GM21737 (cell line): ENCODE measurements around the gene GNG4.
"Not testable (repeated sequence)": the region's sequence is repeated elsewhere in the genome, so short reads cannot be mapped to it uniquely, and the experiment has no call there.

Experiments used
- ATAC-seq: cut with Tn5 transposase; IDR thresholded peaks from one replicate; pipeline ENCODE4 v1.9.1; 2021; ENCODE audit warnings: mild to moderate bottlenecking, moderate library complexity; ENCODE audit not compliant: unreplicated experiment

Gene GNG4

GRCh38 chr1:235586992-235587391 lies 62.6 kb downstream of the GNG4 start:
- ATAC-seq: no peak

- no peak for ATAC-seq
Observed at GRCh38 chr1:235586413-235586812, 63.2 kb downstream of the GNG4 start.

- no peak for ATAC-seq
Observed at GRCh38 chr1:235584973-235585372, 64.6 kb downstream of the GNG4 start.

GRCh38 chr1:235583511-235584001 lies 66.0 kb downstream of the GNG4 start:
- ATAC-seq: no peak

GRCh38 chr1:235582130-235582529 lies 67.5 kb downstream of the GNG4 start:
- no peak for ATAC-seq

GRCh38 chr1:235579891-235580290 lies 69.7 kb downstream of the GNG4 start:
- no peak for ATAC-seq

- no peak for ATAC-seq
Observed at GRCh38 chr1:235575597-235575996, 74.0 kb downstream of the GNG4 start.

- no peak for ATAC-seq
Observed at GRCh38 chr1:235573880-235574279, 75.7 kb downstream of the GNG4 start.

GRCh38 chr1:235572971-235573370 lies 76.6 kb downstream of the GNG4 start:
- ATAC-seq: not testable (repeated sequence)

GRCh38 chr1:235571482-235571881 lies 78.1 kb downstream of the GNG4 start:
- no peak for ATAC-seq

- peak; percentile 78 for ATAC-seq
Observed at GRCh38 chr1:235567812-235568503, 81.6 kb downstream of the GNG4 start.

GRCh38 chr1:235566084-235566483 lies 83.5 kb downstream of the GNG4 start:
- no peak for ATAC-seq

GRCh38 chr1:235563513-235564061 lies 86.0 kb downstream of the GNG4 start:
- no peak for ATAC-seq

GRCh38 chr1:235562589-235562988 lies 87.0 kb downstream of the GNG4 start:
- no peak for ATAC-seq

GRCh38 chr1:235558621-235559169 lies 90.9 kb downstream of the GNG4 start:
- no peak for ATAC-seq

GRCh38 chr1:235557495-235557894 lies 92.1 kb downstream of the GNG4 start:
- ATAC-seq: no peak

- no peak for ATAC-seq
Observed at GRCh38 chr1:235556807-235557206, 92.8 kb downstream of the GNG4 start.

GRCh38 chr1:235553112-235553551 lies 96.5 kb downstream of the GNG4 start:
- no peak for ATAC-seq

GRCh38 chr1:235552146-235552716 lies 97.4 kb downstream of the GNG4 start:
- ATAC-seq: no peak

GRCh38 chr1:235549351-235550139 lies 100.0 kb downstream of the GNG4 start:
- ATAC-seq: no peak
